Kidney epithelial cell (primary cell): Measurements from ENCODE around the gene NSDHL. TPM values are rescaled to one million over a fixed set of nuclear protein-coding genes. Genes with fewer than 3 reads are reported as not detected.

Experiments used
- DNase-seq: peaks from one replicate; pipeline ENCODE4 v3.0.0-alpha.2; 2010; ENCODE audit warnings: low read depth
- H3K27me3 ChIP-seq: 2 replicates; pipeline ENCODE4 v1.6.0; 2011; ENCODE audit warnings: low read length; ENCODE audit not compliant: control insufficient read depth, insufficient read depth
- H3K36me3 ChIP-seq: 2 replicates; pipeline ENCODE4 v1.5.1; 2011; ENCODE audit warnings: low read length; ENCODE audit not compliant: control insufficient read depth, insufficient read depth
- H3K4me3 ChIP-seq: 2 replicates; pipeline ENCODE4 v1.5.1; 2011; ENCODE audit warnings: low read depth, mild to moderate bottlenecking, control low read depth, low read length
- total RNA-seq: library from RNA; depleted of rRNA; stranded (reverse); fragments of >200 nt; gene quantifications from 2 replicates; pipeline ENCODE4 v1.2.3, GENCODE V29; 2015
- TF ChIP-seq, protein P1 (sequence below): IDR thresholded peaks from 2 replicates; pipeline ENCODE4 v1.5.1; 2011; ENCODE audit warnings: mild to moderate bottlenecking, moderate library complexity, low read length, control low read depth, inconsistent platforms; ENCODE audit not compliant: insufficient read depth, poor library complexity, severe bottlenecking

NSDHL gene
- total RNA-seq, 1 donor from 2014 or later, result 31.3 TPM

DNA sequence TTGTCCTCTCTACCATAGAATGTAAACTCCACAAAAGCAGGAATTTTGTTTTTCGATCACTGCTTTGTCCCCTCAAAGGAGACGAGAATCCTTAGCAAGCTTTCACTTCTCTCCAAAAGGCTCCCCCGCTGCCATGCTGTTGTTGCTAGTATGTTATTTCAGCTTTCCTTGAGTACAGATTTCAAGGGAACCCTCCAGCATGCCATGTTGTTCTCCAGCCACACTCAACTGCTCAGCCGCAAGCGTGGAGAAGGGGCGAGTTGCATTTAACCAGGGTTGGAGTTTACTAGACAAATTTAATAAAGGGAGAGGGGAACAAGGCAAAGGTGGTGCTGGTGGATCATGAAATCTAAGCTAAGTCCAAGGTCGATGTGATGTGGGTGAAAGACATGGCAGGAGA, 23.1 kb downstream of the NSDHL start:
- no peak for DNase-seq
- Histone ChIP-seq H3K4me3 (no peak overlapping the region), H3K27me3 (no peaks in the 10 kb centered on the region), H3K36me3 (no peaks in the 10 kb centered on the region)
- TF ChIP-seq, protein P1, sequence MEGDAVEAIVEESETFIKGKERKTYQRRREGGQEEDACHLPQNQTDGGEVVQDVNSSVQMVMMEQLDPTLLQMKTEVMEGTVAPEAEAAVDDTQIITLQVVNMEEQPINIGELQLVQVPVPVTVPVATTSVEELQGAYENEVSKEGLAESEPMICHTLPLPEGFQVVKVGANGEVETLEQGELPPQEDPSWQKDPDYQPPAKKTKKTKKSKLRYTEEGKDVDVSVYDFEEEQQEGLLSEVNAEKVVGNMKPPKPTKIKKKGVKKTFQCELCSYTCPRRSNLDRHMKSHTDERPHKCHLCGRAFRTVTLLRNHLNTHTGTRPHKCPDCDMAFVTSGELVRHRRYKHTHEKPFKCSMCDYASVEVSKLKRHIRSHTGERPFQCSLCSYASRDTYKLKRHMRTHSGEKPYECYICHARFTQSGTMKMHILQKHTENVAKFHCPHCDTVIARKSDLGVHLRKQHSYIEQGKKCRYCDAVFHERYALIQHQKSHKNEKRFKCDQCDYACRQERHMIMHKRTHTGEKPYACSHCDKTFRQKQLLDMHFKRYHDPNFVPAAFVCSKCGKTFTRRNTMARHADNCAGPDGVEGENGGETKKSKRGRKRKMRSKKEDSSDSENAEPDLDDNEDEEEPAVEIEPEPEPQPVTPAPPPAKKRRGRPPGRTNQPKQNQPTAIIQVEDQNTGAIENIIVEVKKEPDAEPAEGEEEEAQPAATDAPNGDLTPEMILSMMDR, result no peak

DNA sequence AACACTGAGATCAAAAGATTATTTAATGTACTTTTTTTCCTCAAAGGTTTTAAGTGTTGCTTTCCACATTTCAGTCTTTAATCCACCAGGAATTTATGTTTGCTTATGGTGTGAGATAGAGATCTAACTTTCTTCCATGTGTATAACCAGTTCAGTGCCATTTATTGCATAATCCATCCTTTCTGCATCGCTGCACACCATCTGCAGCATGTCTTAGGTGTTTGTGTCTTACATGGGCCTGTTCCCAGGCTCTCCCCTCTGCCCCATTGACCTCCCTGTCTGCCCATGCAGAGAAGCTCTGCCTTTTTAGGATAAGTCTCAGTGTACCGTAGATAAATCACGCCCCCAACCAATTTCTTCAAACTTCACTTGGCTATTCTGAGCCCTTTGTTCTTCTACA, 30.3 kb downstream of the NSDHL start:
- H3K27me3 ChIP-seq, result no peaks in the 10 kb centered on the region
- H3K36me3 ChIP-seq, result no peaks in the 10 kb centered on the region
- DNase-seq, result peak; percentile 26
- TF ChIP-seq, protein P1, result no peak
- no peak overlapping the region for H3K4me3 ChIP-seq

DNA sequence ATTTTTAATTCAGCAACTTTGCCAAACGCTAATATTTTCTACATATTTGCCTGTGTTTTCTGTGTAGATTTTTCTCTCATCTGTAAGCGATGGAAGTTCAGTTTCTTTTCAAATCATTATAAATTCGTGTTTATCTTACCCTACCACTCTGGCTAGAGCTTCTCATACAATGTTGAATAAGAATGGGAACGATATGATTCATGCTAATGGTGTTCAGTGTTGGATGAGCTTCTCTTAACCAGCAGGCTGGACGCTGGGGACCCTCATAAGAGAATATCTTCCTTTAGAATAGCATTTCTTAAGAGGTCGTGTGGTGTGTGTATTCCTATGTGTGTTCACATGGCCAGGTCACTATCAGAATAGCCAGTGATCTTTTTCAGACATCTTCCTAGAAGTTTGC, 31.0 kb downstream of the NSDHL start:
- DNase-seq, result no peak
- TF ChIP-seq, protein P1, result no peak
- Histone ChIP-seq H3K36me3 (no peaks in the 10 kb centered on the region), H3K27me3 (no peaks in the 10 kb centered on the region), H3K4me3 (no peak overlapping the region)

DNA sequence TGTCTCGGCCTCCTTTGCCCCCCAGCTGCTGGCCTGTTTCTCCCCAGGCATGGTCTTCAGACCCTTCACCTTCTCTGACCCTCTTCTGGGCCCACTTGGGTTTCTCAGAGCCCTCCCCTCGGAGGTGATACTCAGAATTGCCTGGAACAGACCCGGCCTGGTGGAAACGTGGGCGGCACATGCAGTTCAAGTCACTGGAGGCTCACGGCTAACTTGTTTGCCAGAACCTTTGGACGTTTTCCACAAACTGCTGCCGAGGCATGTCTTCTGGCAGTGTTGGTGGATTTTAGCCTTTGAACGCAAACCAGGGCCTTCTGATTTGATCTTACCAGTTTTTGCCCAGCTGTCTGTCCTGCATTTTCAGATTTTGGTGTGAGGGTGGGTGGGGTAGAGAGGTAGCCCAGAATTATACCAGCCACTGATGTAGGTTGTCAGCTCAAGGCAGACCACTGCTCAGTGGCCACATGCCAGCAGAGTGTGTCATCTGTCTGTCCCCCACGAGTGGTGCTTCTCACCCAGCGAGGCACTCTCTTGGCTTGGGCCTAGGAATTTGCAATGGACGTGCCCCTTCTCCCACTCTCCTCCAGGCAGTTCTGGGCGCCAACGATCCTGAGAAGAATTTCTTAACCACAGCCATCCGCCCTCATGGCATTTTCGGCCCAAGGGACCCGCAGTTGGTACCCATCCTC, 34.5 kb downstream of the NSDHL start:
- TF ChIP-seq, protein P1, result no peak
- Histone ChIP-seq H3K27me3 (no peaks in the 10 kb centered on the region), H3K36me3 (no peaks in the 10 kb centered on the region), H3K4me3 (no peak overlapping the region)
- DNase-seq, result no peak

- no peaks in the 10 kb centered on the region for H3K27me3 ChIP-seq
- DNase-seq, result no peak
- H3K4me3 ChIP-seq, result no peak overlapping the region
- H3K36me3 ChIP-seq, result no peaks in the 10 kb centered on the region
- TF ChIP-seq, protein P1, result no peak
Observed at GRCh38 chrX:152866386-152866785, 35.5 kb downstream of the NSDHL start.

DNA sequence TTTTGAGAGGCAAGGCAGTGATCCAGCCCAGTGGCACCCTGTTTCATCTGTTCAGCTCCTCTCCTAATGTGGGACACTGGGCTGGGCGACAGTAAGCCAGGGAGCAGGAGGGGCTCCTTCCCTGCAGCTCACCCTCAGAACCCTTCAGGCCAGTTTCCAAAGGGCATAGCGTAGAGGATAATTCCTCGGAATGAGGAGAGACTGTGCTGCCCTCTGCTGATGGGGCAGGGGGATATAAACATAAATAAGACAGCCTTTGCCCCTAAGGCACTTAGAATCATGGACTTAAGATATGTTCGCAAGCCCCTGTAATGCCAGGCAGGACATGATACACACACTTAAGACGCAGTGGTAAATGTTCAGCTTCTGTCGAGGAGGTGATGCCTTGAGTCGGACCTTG, 39.1 kb downstream of the NSDHL start:
- TF ChIP-seq, protein P1, result no peak
- Histone ChIP-seq H3K4me3 (no peak overlapping the region), H3K36me3 (no peaks in the 10 kb centered on the region), H3K27me3 (no peaks in the 10 kb centered on the region)
- no peak for DNase-seq
